Measurements from ENCODE around the gene SLCO2B1.

- TF ChIP-seq POLR2AphosphoS5 (IDR thresholded peaks at IDR 0.05; ENCODE audit: low read depth) (no peak), CTCF (IDR thresholded peaks at IDR 0.05; ENCODE audit: insufficient read depth, low read length) (no peak), REST (IDR thresholded peaks at IDR 0.05; ENCODE audit: insufficient replicate concordance, low read depth) (no peak), GABPA (IDR thresholded peaks at IDR 0.05; ENCODE audit: low read depth) (no peak)
Measured at GRCh38 chr11:75118577-75118976, 32.3 kb upstream of the SLCO2B1 start.

Data from HL-60 (cell line).